Forelimb muscle (tissue), 1 donor: Measurements from ENCODE around the gene CEP128. TPM values are rescaled to one million over a fixed set of nuclear protein-coding genes. Genes with fewer than 3 reads are reported as not detected.

Experiments
- DNase-seq: peaks from one replicate; pipeline ENCODE4 v3.0.0-alpha.2; 2013; ENCODE audit warnings: low read depth
- polyA plus RNA-seq: library from polyadenylated mRNA; unstranded; fragments of 120-200 nt; gene quantifications from one replicate; pipeline ENCODE4 v1.2.1, GENCODE V29; 2013; ENCODE audit not compliant: insufficient read length

The CEP128 gene
- polyA plus RNA-seq, 1 donor: 3.3 TPM

DNA sequence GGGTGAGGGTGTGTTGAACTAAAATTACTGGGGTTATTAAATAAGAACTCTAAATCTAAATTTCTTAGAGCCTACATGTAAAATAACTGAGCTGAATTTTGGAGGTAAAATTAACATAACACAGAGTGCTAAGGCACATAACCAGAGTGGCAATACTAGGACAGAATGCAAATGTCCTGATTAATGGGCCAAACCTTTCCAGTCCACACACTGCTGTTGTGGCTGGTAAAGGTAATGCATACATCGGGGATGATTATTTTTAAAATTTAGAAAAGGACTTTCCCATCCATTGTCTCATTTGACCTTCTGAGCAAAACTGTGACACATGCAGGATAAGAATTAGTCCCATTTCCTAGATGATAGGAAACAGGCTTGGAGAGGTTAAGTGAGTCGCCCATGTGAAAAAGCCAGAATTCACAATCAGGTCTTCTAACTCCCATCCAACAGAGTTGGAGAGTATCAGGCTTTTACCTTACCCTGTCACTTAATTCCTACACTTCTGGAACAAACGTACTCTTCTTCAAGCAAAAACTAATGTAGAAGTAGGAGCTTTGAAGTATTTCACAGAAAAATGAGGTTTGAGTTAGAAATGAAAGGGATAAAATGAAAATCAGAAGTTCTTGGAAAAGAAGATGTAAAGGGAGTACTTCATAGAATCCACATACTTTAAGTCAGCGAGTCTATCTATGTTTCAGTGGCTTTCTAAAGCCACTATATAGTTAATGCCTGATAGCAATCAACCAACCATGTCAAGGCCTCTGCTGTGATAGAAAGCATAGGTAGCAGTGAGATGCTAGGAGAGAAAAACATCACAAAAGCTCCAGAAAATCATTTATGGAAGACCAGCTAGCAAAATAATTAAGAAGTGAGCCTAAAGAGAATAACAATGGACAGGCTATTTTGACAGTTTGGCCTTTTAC is 395.3 kb downstream of the CEP128 start:
- DNase-seq: no peak

GRCh38 chr14:80544366-80544765 is 397.2 kb downstream of the CEP128 start:
- DNase-seq: no peak

DNA sequence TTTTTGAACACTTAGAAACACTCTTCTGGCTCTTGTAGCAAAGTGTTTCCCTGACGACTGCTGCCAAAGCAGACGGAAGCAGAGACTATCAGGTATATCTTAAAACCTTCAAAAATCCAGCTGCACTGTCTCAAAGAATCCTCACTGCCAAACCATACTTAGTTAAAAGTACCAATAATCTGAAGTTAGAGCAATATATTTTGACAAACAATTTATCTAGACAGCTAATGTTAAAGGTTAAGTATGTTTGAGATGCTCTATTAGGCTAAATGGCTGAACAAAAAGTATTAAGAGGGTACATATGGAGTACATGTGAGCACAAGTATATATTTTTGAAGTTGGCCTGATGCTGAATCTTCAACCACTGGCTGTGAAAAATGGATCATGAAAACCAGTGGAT is 398.3 kb downstream of the CEP128 start:
- DNase-seq: no peak

DNA sequence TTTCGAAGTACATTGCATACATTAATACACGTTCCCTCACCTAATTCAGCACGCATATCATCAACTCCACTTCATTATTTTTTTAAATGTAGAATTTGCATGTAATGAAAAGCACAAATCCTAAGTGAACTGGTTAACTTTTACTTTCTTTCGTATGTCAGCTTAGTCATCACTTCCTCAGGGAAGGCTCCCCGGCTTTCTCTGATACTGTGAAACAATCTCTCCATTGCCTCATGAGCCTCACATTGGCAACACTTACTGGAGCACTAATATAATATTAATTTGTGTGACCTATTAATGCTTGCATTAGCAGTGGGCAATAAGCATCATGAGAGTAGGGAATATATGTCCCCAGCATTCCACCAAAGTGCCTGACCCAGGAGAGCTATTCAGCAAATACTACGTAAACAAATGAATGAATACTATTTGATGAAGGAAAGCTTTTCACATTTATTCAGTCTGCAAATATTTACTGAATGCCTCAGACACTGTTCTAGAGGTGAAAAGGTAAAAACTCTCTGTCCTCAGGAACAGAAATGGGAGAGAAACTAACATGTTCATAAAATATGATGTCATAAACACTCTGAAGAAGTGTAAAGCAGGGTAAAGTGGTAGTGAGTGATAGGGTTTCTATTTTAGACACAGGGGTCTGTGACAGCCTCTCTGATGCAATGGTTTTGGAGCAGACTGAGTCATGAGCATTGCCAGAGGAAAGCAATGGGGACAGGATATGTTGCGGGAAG is 402.7 kb downstream of the CEP128 start:
- DNase-seq: no peak

DNA sequence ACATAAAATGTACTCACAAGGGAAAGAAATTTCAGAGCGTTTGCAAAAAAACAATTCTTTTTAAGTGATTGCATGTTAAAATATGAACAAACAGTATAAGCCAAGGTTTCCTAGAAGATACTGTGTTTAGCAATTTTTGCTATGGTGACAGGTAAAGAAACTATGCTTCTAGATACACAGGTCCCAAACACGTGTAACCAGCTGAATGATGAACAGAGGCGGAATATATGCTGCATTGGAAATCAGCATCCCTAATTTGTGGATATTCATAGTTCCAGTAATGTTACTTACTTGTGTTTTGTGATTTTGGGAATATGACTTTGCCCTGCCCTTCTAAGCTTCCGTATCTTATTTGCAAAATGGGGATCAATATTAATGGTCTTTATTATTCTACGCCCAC is 403.9 kb downstream of the CEP128 start:
- DNase-seq: no peak

DNA sequence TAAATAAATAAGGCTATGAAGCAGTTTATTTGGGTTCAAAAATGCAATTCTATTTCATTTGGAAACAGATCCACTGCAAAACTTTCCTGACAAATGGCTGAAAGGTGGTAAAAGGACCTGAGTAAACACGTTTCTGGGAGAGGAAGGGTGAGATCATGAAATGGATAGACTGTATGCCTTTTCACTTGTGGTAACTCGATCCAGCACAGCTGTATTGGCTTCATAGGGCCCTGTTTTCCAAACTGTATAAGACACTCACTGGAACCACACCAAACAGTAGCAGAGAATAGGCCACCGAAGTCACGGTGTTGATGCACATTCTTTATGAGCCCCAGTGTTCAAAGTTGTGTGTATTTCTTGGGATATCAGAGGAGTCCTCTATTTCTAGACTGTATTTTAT is 405.1 kb downstream of the CEP128 start:
- no peak for DNase-seq

DNA sequence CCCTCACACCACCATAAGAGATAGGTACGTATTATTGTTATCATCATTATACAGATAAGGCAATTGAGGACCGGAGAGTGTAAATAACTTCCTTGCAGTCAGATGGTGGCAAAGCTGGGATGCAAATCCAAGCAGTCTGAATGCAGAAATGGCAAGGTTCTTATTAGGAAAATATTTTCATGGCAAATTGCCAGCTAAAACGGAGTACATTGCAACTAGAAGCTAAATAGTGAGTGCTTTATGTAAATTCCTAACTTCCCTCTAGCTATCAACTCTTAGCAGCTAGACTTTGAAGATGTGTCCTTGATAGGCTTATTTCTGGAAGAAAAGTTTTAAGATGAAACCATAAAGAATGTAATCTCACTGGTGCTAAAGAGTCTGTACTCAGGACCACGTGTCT is 406.4 kb downstream of the CEP128 start:
- DNase-seq: no peak

DNA sequence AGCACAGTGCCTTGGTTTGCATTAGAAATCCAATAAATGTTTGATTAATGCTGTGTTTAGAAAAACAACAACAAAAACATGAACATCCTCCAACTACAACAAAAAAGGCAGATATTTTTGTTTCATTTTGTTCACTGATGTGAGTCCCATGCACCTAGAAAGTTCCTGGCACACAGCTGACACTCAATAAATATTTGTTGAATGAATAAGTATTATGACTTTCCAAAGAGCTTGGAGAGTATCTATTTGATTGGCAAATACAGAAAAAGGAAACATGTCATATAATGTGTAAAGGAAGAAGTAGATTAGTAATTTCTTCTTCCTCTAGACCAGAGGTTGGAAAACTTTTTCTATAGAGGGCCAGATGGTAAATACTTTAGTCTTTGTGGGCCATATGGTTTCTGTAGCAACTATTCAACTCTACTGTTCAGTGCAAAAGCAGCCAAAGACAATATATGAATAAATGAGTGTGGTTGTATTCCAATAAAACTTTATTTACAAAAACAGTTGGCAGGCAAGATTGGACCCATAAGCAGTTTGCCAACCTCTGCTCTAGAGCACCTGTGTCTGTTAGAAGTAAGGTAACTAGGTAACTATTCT is 417.9 kb downstream of the CEP128 start:
- DNase-seq: no peak

DNA sequence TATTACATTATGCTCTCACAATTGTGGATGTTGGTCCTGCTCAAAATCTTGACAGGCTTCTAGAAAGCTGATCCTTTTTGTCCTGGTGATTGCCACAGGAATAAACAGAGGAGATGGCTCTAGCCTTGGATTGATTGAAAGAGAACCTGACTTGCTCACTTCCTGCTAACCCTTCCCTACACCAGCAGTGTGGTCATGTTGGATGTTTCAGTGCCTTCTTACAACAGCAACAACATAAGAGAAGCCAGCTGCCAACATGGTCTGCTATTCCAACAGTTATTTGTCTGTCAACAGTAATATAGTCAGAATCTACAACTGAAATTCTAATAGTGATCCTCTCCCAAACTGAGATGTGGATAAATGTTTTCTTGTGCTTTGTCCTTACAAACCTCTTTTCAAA is 418.6 kb downstream of the CEP128 start:
- no peak for DNase-seq

DNA sequence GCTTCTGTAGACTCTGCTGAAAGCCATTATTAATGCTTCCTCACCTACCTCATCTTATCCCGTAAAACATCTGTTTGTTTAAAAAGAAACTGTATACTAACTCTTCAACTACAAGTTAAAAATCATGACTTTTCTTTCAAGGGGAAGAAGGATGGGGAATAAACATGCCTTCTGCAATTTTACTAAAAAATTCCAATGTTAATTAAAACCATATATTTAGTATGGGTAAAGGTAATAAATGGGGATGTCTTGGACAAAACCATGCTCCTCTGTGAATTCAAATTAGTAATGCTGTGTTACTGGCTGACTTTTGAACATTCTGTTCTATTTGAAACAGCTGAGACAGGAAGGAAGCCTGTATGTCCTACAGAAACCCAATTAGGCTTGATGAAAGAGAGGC is 419.1 kb downstream of the CEP128 start:
- no peak for DNase-seq

- no peak for DNase-seq
Observed at GRCh38 chr14:80521456-80521855, 420.1 kb downstream of the CEP128 start.

DNA sequence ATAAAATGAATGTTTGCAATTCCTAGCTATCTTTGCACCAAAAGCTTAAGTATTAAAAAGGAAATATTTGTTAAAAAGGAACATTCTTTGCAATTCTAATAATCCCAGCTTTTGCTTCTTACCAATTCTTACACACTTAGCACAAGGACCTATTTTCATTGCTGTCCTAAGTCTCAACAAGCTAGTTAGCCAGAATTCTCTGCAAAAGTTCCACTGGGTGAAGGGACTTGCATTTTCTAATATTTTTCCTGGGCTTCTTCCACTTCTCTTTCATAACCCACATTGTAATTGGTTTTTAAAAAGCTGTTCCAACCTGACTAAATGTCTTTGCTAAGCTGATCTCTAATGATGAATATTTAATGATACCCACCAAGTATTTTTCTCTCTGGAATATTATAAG is 422.5 kb downstream of the CEP128 start:
- no peak for DNase-seq

DNA sequence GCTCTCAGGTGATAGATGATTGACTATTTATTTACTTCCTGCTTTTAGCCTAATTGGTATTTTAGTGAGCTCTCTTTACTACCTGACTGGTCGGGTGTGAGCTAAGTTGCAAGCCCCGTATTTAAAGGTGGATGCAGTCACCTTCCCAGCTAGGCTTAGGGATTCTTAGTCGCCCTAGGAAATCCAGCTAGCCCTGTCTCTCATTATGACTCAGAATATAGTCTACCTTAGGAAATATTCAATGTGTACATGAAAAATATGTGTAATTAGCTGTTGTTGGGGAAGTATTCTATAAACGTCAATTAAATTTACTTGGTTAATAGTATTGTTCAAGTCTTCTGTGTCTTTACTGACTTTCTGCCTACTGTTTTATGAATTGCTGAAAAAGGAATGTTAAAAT is 423.4 kb downstream of the CEP128 start:
- no peak for DNase-seq

GRCh38 chr14:80507292-80507869 is 434.2 kb downstream of the CEP128 start:
- no peak for DNase-seq

GRCh38 chr14:80504781-80505180 is 436.8 kb downstream of the CEP128 start:
- DNase-seq: no peak

DNA sequence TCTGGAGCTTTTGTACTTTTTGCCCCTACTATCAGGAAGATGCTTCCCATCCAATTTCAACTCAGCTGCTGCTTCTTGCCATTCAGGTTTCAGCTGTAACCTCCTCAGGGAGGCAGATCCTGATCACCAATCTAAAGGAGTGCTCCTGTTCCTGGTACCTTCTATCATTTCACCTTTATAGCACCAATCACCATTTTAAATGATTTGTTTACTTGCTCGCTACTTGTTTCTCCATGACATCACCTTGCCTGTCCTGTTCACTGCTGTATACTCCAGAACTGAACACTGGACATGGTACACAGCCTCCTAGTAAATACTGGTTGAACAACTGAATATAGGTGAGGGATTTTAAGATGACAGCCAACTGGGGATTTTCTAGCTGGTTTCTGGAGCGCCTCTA is 443.0 kb downstream of the CEP128 start:
- no peak for DNase-seq

GRCh38 chr14:80496090-80496489 is 445.4 kb downstream of the CEP128 start:
- no peak for DNase-seq

DNA sequence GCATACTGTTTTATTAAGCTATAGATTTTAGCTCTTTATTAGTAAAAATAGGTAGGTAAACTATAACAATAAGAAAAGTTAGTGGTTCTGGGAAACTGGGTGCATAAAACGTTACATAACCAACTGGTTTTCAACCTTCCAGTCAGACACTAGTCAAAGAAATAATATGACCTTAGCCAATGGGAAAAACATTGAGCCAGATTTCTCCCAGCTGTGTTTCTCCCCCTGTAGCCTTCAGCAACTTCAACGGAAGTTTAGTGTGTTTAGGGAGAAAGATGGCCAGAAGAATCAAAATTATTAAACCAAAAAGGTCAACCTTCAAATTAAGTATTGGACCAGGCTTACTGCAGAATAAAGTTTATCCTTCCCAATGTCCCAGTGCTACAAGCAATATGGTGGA is 446.8 kb downstream of the CEP128 start:
- DNase-seq: no peak

DNA sequence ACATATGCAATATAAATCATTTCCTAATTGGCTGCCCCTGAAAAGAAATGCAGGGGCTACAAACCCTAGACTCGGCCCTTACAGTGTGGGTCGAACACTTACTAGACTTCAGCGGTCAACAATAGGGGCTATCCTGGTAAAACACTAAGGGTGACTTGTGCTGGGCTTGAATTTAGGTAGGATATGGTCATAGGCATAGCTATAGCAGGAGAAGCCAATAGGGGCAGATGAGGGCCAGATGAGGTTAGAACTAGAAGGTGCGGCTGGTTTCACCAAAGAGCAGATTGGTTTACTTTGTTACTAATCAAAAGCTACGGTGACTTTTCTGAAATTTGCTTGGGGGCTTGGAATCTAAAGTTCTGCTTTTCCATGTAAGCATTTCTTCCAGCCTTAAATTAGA is 447.9 kb downstream of the CEP128 start:
- DNase-seq: no peak

DNA sequence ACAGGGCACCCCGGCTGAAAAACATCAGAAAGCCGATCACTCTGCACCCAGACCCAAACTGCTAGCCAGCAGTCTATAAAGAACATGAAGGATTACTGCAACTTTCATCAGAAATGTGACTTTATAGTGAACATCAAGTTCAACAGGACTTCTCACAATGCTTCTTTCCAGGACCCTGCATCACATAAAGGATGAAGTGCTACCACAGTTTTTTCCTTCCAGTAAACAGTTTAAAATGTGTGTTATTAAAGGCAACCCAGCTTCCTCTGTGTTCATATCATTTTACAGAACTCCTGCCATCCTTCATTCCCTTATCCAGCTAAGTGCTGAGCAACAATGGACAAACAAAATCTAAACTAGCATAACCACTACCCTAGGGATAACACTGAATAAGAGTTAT is 449.9 kb downstream of the CEP128 start:
- no peak for DNase-seq

DNA sequence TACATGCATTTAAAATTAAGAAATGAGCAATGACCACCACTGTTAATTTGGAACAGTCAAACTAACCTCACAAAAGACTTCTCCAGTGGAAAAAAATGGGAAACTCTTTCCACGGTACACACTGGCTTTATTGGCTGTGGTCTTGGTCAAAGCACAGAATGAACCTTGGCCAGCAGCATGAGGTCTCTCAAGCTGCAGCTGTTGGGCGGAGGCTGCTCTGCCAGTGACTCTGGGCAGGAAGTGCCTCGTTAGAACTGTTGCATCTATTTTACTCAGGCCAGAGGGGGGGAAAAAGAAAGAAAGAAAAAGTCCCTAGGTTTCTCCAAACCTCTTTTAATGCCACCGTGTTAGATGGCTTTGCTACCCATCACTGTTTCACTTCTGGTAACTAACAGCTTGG is 450.4 kb downstream of the CEP128 start:
- no peak for DNase-seq

DNA sequence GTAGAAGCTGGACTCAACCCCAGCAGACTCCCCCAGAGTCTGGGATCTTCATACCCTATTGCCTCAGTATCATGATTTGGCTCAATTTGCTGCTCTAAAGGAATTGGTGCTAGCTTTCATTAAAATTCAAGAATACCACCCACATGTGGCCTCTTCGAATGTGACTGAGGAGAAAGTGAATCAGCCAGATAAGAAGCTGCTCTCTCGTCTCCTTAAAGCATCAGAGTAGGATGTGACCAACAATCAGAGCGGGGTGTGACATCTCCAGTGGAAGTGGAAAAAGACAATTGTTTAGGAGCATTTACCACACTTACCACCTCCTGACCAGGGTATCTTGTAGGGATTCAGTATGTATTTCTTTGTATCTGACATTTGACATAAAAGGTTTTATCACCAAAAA is 452.0 kb downstream of the CEP128 start:
- no peak for DNase-seq
